H1 (cell line): ENCODE results near the gene CD300A. TPM values are rescaled to one million over a fixed set of nuclear protein-coding genes. Genes with fewer than 3 reads are reported as not detected.

ENCODE experiments used
- CTCF ChIA-PET: fragments of 300-600 bp; sonication (Branson Sonifier 250); formaldehyde crosslinking; loops from one replicate; lab custom pipeline; 2021; ENCODE audit not compliant: partially characterized antibody; lab: Charles Lee
- POLR2A ChIA-PET: fragments of 300-600 bp; sonication (Branson Sonifier 250); formaldehyde crosslinking; loops from one replicate; lab custom pipeline; 2021; ENCODE audit warnings: inconsistent platforms; ENCODE audit not compliant: partially characterized antibody; lab: Charles Lee
- DNase-seq, 2 experiments: peaks; one replicate each; pipeline versions ENCODE4 v3.0.0 to v3.0.0-alpha.2; 2010 to 2022; ENCODE audit warnings: low spot score in 2 of 2, low read depth in 1 of 2, mixed read lengths in 1 of 2
- FAIRE-seq: peaks from 2 replicates; lab custom pipeline; 2011; peaks lifted over from hg19 to GRCh38; lab: Jason Lieb, UNC
- H2AFZ ChIP-seq: 2 replicates; pipeline ENCODE4 v1.8.1; 2012; ENCODE audit warnings: low read length, inconsistent platforms
- H2AK5ac ChIP-seq: 2 replicates; pipeline ENCODE4 v1.6.1; 2013; ENCODE audit warnings: low read depth, low read length
- H2BK120ac ChIP-seq: replicated peaks from 2 replicates; pipeline ENCODE3; 2013; ENCODE audit warnings: low read depth, low read length, inconsistent platforms
- H2BK12ac ChIP-seq: 2 replicates; pipeline ENCODE4 v1.6.1; 2013; ENCODE audit warnings: low read depth, low read length
- H2BK15ac ChIP-seq: 2 replicates; pipeline ENCODE4 v1.6.1; 2013; ENCODE audit warnings: low read length
- H2BK20ac ChIP-seq: 2 replicates; pipeline ENCODE4 v1.6.1; 2013; ENCODE audit warnings: low read length
- H2BK5ac ChIP-seq: 2 replicates; pipeline ENCODE4 v1.6.1; 2013; ENCODE audit warnings: low read depth, low read length
- H3K14ac ChIP-seq: 2 replicates; pipeline ENCODE4 v1.6.1; 2013; ENCODE audit warnings: inconsistent platforms; ENCODE audit not compliant: insufficient read length
- H3K18ac ChIP-seq: 2 replicates; pipeline ENCODE4 v1.6.1; 2013; ENCODE audit warnings: low read length; ENCODE audit errors: extremely low read depth
- H3K23ac ChIP-seq: 2 replicates; pipeline ENCODE4 v1.6.1; 2013; ENCODE audit warnings: inconsistent platforms; ENCODE audit not compliant: insufficient read length
- H3K23me2 ChIP-seq: 2 replicates; pipeline ENCODE4 v1.6.1; 2013; ENCODE audit warnings: low read depth, low read length
- H3K27ac ChIP-seq: 2 replicates; pipeline ENCODE4 v1.6.1; 2011; ENCODE audit warnings: low read depth, low read length, inconsistent platforms
- H3K27me3 ChIP-seq, 4 experiments: replicated peaks in 1 of 4; 1 replicate in 1 of 4; 2 replicates in 3 of 4; pipeline versions ENCODE4 v1.6.1 to v1.8.1; 2011 to 2013; ENCODE audit warnings: low read length in 3 of 4, mild to moderate bottlenecking in 3 of 4, inconsistent platforms in 2 of 4, mixed read lengths in 2 of 4, moderate library complexity in 1 of 4; ENCODE audit not compliant: control insufficient read depth in 3 of 4, insufficient read depth in 3 of 4; ENCODE audit errors: extremely low read depth in 1 of 4
- H3K36me3 ChIP-seq, 4 experiments: 2 replicates each; pipeline versions ENCODE4 v1.6.1 to v1.8.1; 2011 to 2013; ENCODE audit warnings: mild to moderate bottlenecking in 4 of 4, low read length in 3 of 4, moderate library complexity in 2 of 4, control low read depth in 1 of 4, inconsistent platforms in 1 of 4; ENCODE audit not compliant: insufficient read depth in 4 of 4, control insufficient read depth in 2 of 4
- H3K4ac ChIP-seq: replicated peaks from 2 replicates; pipeline ENCODE3; 2013; ENCODE audit warnings: low read length, low read depth, mixed read lengths, inconsistent platforms; ENCODE audit not compliant: insufficient read length
- H3K4me1 ChIP-seq, 4 experiments: replicated peaks in 1 of 4; 1 replicate in 1 of 4; 2 replicates in 3 of 4; pipeline versions ENCODE4 v1.6.1 to v1.8.1; 2011 to 2013; ENCODE audit warnings: low read length in 3 of 4, inconsistent platforms in 2 of 4, mixed read lengths in 1 of 4; ENCODE audit not compliant: insufficient read depth in 4 of 4, control insufficient read depth in 3 of 4
- H3K4me2 ChIP-seq, 2 experiments: 2 replicates each; pipeline versions ENCODE4 v1.6.1 to v1.8.1; 2011 to 2013; ENCODE audit warnings: low read depth in 2 of 2, low read length in 2 of 2, control low read depth in 1 of 2, inconsistent platforms in 1 of 2, mild to moderate bottlenecking in 1 of 2; ENCODE audit not compliant: insufficient read depth in 1 of 2
- H3K4me3 ChIP-seq, 4 experiments: fragments of 200-600, 300-600 bp in 1 of 4; sonication (generic), shearing (Covaris generic), sonication (Bioruptor Twin) in 1 of 4; 2 replicates each; pipeline versions ENCODE4 v1.5.1 to v1.8.1; 2011 to 2016; ENCODE audit warnings: low read length in 4 of 4, low read depth in 3 of 4, control low read depth in 2 of 4, inconsistent platforms in 2 of 4, mild to moderate bottlenecking in 2 of 4, mixed read lengths in 1 of 4, moderate library complexity in 1 of 4; ENCODE audit not compliant: insufficient read depth in 2 of 4; ENCODE audit errors: extremely low read depth in 1 of 4
- H3K56ac ChIP-seq: replicated peaks from 2 replicates; pipeline ENCODE3; 2013; ENCODE audit warnings: low read depth, mild to moderate bottlenecking, mixed read lengths, low read length, inconsistent platforms; ENCODE audit not compliant: insufficient read length
- H3K79me1 ChIP-seq: 2 replicates; pipeline ENCODE4 v1.6.1; 2013; ENCODE audit warnings: low read depth, low read length, control low read depth
- H3K79me2 ChIP-seq, 2 experiments: 2 replicates each; pipeline versions ENCODE4 v1.6.1 to v1.8.1; 2012 to 2013; ENCODE audit warnings: low read length in 2 of 2, mild to moderate bottlenecking in 2 of 2, inconsistent platforms in 1 of 2; ENCODE audit not compliant: insufficient read depth in 2 of 2, control insufficient read depth in 1 of 2
- H3K9ac ChIP-seq, 4 experiments: replicated peaks in 1 of 4; 1 replicate in 1 of 4; 2 replicates in 3 of 4; pipeline versions ENCODE4 v1.6.1 to v1.8.1; 2011 to 2013; ENCODE audit warnings: low read depth in 3 of 4, low read length in 3 of 4, control low read depth in 2 of 4, mild to moderate bottlenecking in 2 of 4, moderate library complexity in 2 of 4, inconsistent platforms in 1 of 4; ENCODE audit errors: extremely low read depth in 1 of 4
- H3K9me3 ChIP-seq, 2 experiments: 2 replicates each; pipeline versions ENCODE4 v1.6.1 to v1.8.1; 2012 to 2013; ENCODE audit warnings: mild to moderate bottlenecking in 2 of 2, moderate library complexity in 2 of 2, control low read depth in 1 of 2, inconsistent platforms in 1 of 2, low read depth in 1 of 2, low read length in 1 of 2, mixed read lengths in 1 of 2; ENCODE audit not compliant: insufficient read depth in 2 of 2
- H4K20me1 ChIP-seq, 2 experiments: replicated peaks in 1 of 2; 2 replicates each; pipeline versions ENCODE3 to v1.8.1; 2011 to 2013; ENCODE audit warnings: inconsistent platforms in 2 of 2, low read length in 2 of 2, mild to moderate bottlenecking in 1 of 2; ENCODE audit not compliant: insufficient read depth in 2 of 2, control insufficient read depth in 1 of 2
- H4K5ac ChIP-seq: 2 replicates; pipeline ENCODE4 v1.6.1; 2013; ENCODE audit warnings: low read length, low read depth, mixed read lengths, inconsistent platforms; ENCODE audit not compliant: insufficient read length
- H4K8ac ChIP-seq: 2 replicates; pipeline ENCODE4 v1.8.0; 2013; ENCODE audit warnings: mild to moderate bottlenecking, moderate library complexity, low read length, inconsistent platforms; ENCODE audit not compliant: insufficient read depth; ENCODE audit errors: extremely low read depth
- H4K91ac ChIP-seq: replicated peaks from 2 replicates; pipeline ENCODE3; 2013; ENCODE audit warnings: low read length, mixed read lengths, inconsistent platforms; ENCODE audit not compliant: insufficient read length
- EGR1 ChIP-seq: IDR thresholded peaks from 2 replicates; pipeline ENCODE4 v1.6.1; 2011; ENCODE audit warnings: low read depth, low read length, borderline replicate concordance
- TAF1 ChIP-seq: IDR thresholded peaks from 2 replicates; pipeline ENCODE4 v1.6.1; 2011; ENCODE audit warnings: mild to moderate bottlenecking, low read depth, low read length
- WGBS, 2 experiments: shearing (Covaris generic) in 1 of 2; methylation state at CpG; one replicate each; pipeline versions ENCODE4 v1.1.6 to v1.1.7; 2013 to 2015; ENCODE audit warnings: low lambda C conversion rate in 2 of 2, mixed read lengths in 2 of 2, inconsistent platforms in 1 of 2, low coverage in 1 of 2, missing lambda C conversion rate in 1 of 2; ENCODE audit not compliant: insufficient replicate concordance in 2 of 2, insufficient coverage in 1 of 2, insufficient read length in 1 of 2; ENCODE audit errors: extremely low coverage in 1 of 2, missing lambda C conversion rate in 1 of 2; 5-methylcytosine and 5-hydroxymethylcytosine counted together
- polyA plus RNA-seq, 7 experiments: library from polyadenylated mRNA; depleted of rRNA in 3 of 7; stranded (reverse) in 5 of 7; unstranded in 2 of 7; fragments of >200 nt in 5 of 7; fragments of 200-250 nt in 2 of 7; gene quantifications; 1 replicate in 5 of 7; 2 replicates in 1 of 7; 4 replicates in 1 of 7; pipeline versions ENCODE4 v1.2.1 to v1.2.3, GENCODE V29; 2011 to 2013; ENCODE audit warnings: missing spikeins in 2 of 7, mixed read lengths in 2 of 7
- total RNA-seq: library from RNA; stranded (reverse); fragmentation: NEBNext Ultra II Directional; extraction: Animal tissue kit (Norgen Biotek cat#: 25700); gene quantifications from 2 replicates; pipeline ENCODE4 v1.2.1, GENCODE V29; 2021

The CD300A gene
- total and polyA plus RNA-seq, 2 of the 8 experiments (the other 6 are each of a cell fraction or from before 2014, with no cell fraction given): 0.52 to 1.3 TPM

DNA sequence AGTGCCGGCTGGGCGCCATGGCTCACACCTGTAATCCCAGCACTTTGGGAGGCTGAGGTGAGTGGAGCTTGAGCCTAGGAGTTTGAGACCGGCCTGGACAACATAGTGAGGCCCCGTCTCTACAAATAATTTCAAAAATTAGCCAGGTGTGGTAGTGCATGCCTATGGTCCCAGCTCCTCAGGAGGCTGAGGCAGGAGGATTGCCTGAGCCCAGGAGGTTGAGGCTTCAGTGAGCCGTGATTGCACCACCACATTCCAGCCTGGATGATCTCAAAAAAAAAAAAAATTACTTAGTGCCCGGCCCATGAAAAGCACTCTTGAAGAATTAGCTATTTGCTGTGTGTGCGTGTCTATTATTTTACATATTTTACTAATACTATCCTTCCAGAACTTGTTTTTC, 24.9 kb upstream of the CD300A start:
- H3K9ac ChIP-seq: no peak overlapping the region

More for the DNA sequence above, 24.9 kb upstream of the CD300A start:
- peaks cover 0 to 25% (median 18%) of the 10 kb centered on the region in 4 experiments; a peak in 6 of 7 replicates for H3K4me1 ChIP-seq
- no peak overlapping the region for H3K23ac ChIP-seq
- TF ChIP-seq EGR1 (no peak), TAF1 (no peak)
- no peak overlapping the region for H2AFZ ChIP-seq
- no peak overlapping the region for H3K14ac ChIP-seq
- H3K9me3 ChIP-seq: no peaks in the 10 kb centered on the region
- no peak overlapping the region for H4K8ac ChIP-seq
- no peaks in the 10 kb centered on the region for H3K27me3 ChIP-seq
- H3K27ac ChIP-seq: no peak overlapping the region
- no peak overlapping the region for H2BK120ac ChIP-seq
- H3K4ac ChIP-seq: no peak overlapping the region
- H4K91ac ChIP-seq: no peak overlapping the region
- DNase-seq: no peak
- no peak overlapping the region for H3K4me3 ChIP-seq
- no peak overlapping the region for H2AK5ac ChIP-seq
- H2BK12ac ChIP-seq: no peak overlapping the region
- 0 out of 4 replicates have a peak, but pooled peaks cover 0 to 1% of the 10 kb centered on the region in 2 experiments for H3K79me2 ChIP-seq
- no peaks in the 10 kb centered on the region for H3K79me1 ChIP-seq
- H2BK5ac ChIP-seq: no peak overlapping the region
- no peak overlapping the region for H2BK20ac ChIP-seq
- ChIA-PET POLR2A (interaction anchor here (0.6 to 1.0 kb wide), 3 partner anchors 10 to 45 kb away, joined by 3 to 4 read pairs (median 3); no protein-coding TSS in a partner anchor), CTCF (interaction anchor here (1.0 to 8.4 kb wide), 6 partner anchors 8 to 72 kb away, joined by 3 to 93 read pairs (median 5); no protein-coding TSS in a partner anchor)
- no peak overlapping the region for H3K56ac ChIP-seq
- 92% methylated on average over 7 of the region's 7 CpGs; no CpG with 5 or more reads in 1 of the 2 experiments for WGBS, 2 experiments
- H2BK15ac ChIP-seq: no peak overlapping the region
- H4K5ac ChIP-seq: no peak overlapping the region
- peaks cover 0 to 2% of the 10 kb centered on the region in 2 experiments for H4K20me1 ChIP-seq
- H3K36me3 ChIP-seq: peaks cover 2 to 4% (median 3%) of the 10 kb centered on the region in 4 experiments; a peak in 7 of 8 replicates
- no peaks in the 10 kb centered on the region for H3K23me2 ChIP-seq
- no peak for FAIRE-seq
- H3K4me2 ChIP-seq: no peak overlapping the region
- no peak overlapping the region for H3K18ac ChIP-seq
